Ecto neural progenitor cell (in vitro differentiated cells): ENCODE measurements around the gene LNP1.

ENCODE experiments used
- DNase-seq: peaks from one replicate; pipeline ENCODE4 v3.0.0-alpha.2; 2018; ENCODE audit warnings: low spot score

The LNP1 gene

DNA sequence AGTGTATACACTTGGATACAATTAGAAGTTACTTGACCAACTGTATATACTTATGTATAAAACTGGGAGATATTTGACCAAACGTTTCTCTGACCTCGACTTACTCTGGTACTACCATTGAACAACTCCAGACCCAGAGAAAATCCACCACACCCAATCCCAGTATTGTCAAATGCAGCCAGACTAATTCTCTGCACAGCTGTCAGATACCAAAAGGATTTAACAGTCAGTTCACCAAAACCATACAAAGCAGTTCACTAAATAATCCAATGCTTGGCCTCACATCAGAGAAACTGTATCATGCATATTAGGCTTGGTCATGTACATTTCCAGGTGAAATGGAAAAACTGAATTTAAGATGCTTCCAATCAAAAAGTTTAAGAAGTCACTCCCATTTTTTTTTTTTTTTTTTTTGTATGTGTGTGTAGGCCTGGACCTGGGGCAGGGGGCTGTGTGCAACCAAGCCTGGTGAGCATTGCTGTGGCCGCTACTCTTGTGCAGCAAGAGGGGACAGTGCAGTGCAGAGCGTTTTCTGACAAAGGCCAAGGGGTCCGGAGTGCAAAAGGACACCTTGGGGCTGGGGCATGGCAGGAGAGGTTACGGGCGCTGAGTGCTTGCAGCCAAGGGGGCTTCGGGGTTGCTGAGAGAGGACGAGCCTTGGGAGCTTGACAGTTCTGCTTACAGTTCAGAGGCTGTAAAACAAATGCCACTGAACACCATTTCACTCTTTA, 1.8 kb upstream of the LNP1 start:
- no peak for DNase-seq

GRCh38 chr3:100400419-100400779, 940 bp upstream of the LNP1 start:
- DNase-seq: no peak

GRCh38 chr3:100401674-100402041, 319 bp downstream of the LNP1 start:
- DNase-seq: peak; percentile 72

- no peak for DNase-seq
These were observed 917 bp downstream of the LNP1 start for GRCh38 chr3:100402256-100402655.

DNA sequence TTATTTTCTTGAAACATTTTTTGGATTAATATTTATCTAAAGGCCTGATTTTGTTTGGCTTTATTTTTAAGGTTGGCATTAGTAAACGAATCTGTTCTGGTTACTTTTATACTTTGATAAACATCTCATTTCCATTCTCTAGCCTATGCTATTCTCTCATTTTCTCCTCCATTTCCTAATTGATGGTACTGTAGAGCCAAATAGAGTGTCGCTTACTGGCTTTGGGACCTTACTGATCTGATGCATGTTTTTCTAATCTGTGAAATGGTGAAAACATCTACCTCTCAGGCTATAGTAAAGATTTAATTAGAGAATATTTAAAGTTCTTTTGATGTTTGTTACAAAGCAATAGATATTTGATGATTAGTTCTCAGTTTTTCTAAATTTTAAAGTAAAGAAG, 1.6 kb downstream of the LNP1 start:
- no peak for DNase-seq

DNA sequence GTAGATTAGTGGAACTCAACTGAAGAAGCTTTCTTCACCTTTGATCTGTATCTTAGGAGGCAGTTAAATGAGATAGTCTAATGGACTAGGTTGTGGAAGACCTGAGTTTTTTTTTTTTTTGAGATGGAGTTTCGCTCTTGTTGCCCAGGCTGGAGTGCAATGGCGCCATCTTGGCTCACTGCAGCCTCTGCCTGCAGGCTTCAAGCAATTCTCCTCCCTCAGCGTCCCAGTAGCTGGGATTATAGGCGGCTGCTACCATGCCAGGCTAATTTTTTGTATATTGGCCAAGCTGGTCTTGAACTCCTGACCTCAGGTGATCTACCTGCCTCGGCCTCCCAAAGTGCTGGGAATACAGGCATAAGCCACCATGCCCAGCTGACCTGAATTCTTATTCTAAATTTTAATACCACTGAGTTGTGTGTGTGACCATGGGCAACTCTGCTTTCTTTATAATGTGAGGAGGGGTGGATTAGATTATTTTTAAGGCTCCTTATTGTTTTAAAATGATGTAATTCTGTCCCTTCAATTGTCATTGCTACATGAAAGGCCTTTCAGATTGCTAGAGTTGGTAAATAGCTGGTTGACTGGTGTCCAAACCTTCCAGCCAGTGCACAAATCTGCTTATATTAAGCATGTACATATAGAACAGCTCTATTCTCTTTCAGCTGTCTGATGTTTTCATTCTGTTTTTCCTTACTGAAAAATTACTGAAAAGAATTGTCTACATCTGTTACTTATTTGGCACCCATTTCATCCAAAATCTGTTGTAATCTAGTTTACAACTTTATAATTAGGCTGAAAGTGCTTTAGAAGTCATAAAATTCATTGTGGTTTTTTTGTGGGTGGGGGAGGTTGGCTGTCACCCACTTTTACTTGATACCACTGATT, 2.3 kb downstream of the LNP1 start:
- peak; percentile 54 for DNase-seq

GRCh38 chr3:100404250-100404548, 2.9 kb downstream of the LNP1 start:
- no peak for DNase-seq

GRCh38 chr3:100407164-100407563, 5.8 kb downstream of the LNP1 start:
- DNase-seq: no peak

GRCh38 chr3:100407977-100408532, 6.7 kb downstream of the LNP1 start:
- DNase-seq: no peak

- DNase-seq: no peak
These were observed 10.0 kb downstream of the LNP1 start for GRCh38 chr3:100411091-100411982.

- no peak for DNase-seq
These were observed 11.7 kb downstream of the LNP1 start for GRCh38 chr3:100412912-100413590.

GRCh38 chr3:100413613-100414012, 12.3 kb downstream of the LNP1 start:
- no peak for DNase-seq

DNA sequence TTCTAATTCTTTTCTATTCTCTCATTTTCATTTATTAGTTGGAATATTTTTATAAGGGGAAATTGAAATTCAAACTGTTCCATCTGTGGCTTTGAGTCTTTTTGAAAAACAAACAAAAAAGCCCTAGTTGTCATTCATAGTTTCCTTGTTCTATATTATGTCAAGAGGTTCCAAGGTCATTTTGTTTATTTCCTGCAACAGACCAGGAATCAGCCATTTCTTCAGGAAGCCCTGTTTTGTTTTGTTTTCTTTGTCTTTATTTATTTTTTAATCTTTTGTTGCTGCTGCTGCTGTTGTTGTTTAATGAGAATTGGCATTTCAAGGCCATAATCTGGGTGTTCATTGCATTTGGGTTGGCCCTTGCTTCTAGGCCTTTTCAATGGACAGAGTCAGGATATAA, 14.8 kb downstream of the LNP1 start:
- no peak for DNase-seq

DNA sequence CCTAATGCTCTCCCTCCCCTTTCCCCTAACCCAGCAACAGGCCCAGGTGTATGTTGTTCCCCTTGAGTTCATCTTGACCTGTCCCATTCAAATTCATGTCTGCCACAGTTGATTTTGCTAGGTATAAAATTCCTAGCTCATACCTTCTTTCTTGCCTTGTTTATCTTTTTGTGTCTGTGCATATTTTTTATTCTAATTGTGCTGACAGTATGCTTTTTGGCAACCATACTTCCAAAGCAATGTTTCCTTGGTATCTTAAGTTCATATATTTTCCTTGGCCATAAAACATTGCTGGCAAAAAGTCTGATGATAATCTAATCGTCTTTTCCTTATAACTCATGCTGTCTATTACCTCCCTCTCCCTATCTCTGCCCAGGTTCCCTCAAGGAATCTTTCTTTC, 15.5 kb downstream of the LNP1 start:
- DNase-seq: no peak

- DNase-seq: no peak
These were observed 18.1 kb downstream of the LNP1 start for GRCh38 chr3:100419406-100419805.

DNA sequence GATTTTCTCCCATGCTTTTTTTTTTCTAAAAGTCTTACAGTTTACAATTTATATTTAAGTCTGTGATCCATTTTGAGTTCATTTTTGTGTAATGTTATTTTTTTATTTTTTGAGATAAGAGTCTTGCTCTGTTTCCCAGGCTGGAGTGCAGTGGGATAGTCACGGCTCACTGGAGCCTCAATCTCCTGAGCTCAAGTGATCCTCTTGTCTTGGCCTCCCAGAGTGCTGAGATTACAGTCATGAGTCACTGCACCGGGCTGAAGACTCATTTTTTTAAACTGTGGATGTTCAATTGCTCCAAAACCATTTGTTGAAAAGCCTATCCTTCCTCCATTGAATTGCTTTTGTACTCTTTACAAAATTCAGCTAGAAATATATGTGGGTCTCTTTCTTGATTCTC, 19.5 kb downstream of the LNP1 start:
- DNase-seq: no peak

DNA sequence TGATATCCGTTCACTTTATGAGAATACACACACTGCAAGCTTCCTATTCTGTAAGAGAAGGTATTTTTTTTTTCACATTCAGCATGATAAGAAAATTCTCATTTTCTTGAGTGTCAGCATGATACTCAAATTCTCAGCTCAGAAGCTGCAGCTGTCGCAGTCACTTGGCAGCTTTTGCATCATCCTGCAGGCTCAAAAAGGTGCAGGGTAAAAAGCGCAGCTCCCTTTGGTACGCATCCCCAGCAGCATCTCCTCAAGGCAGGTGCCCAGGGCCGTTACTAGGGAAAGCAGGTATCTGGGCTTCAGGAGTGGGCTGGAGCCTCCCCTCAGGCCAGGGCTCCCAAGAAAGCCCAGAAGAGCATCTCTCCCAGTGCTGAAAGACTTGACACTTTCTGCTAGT, 22.3 kb downstream of the LNP1 start:
- no peak for DNase-seq

DNA sequence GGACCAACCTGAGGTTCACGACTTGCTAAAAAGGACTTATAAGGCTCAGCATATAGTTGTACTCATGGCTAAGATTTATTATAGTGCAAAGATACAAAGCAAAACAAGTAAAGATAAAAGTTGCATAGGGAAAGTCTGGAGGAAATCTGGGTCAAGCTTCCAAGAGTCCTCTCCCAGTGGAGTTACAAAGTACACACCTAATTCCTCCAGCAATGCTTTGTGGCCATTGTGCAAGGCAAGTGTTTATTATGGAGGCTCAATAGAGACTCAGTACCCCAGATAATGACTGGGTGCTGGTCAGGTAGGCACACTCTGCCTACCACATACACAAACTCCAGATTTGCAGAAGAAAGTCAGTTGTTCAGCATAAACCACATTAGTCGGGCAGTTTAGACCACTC, 22.9 kb downstream of the LNP1 start:
- DNase-seq: no peak

GRCh38 chr3:100425316-100425715, 24.0 kb downstream of the LNP1 start:
- DNase-seq: no peak

- no peak for DNase-seq
These were observed 24.8 kb downstream of the LNP1 start for GRCh38 chr3:100426067-100426682.

DNA sequence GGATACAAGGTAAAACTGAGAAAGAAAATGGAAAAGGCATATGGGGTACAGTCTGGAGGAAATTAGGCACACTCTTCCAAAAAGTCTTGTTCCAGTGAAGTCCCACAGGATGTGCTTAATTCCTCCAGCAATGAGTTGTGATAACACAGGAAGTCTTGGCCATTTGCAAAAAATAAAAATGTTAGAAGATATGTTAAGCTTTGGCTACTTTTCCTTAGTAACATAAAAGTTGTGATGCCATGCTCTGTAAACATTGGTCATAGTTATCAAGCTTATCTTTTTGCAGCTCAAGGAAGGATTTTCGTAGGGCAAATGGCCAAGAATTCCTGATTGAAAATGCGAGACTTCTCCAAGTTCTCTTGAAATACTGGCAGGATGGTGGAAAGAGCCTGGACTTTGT, 26.4 kb downstream of the LNP1 start:
- no peak for DNase-seq
